NCI-H2227 treated with DMSO at 0.1 percent for 48 hours (cell line): Measurements from ENCODE around the gene UGT3A2.

Source experiments
- DNase-seq: peaks from one replicate; lab custom pipeline; 2025; lab: John Stamatoyannopoulos, UW

UGT3A2 gene, protein sequence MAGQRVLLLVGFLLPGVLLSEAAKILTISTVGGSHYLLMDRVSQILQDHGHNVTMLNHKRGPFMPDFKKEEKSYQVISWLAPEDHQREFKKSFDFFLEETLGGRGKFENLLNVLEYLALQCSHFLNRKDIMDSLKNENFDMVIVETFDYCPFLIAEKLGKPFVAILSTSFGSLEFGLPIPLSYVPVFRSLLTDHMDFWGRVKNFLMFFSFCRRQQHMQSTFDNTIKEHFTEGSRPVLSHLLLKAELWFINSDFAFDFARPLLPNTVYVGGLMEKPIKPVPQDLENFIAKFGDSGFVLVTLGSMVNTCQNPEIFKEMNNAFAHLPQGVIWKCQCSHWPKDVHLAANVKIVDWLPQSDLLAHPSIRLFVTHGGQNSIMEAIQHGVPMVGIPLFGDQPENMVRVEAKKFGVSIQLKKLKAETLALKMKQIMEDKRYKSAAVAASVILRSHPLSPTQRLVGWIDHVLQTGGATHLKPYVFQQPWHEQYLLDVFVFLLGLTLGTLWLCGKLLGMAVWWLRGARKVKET

DNA sequence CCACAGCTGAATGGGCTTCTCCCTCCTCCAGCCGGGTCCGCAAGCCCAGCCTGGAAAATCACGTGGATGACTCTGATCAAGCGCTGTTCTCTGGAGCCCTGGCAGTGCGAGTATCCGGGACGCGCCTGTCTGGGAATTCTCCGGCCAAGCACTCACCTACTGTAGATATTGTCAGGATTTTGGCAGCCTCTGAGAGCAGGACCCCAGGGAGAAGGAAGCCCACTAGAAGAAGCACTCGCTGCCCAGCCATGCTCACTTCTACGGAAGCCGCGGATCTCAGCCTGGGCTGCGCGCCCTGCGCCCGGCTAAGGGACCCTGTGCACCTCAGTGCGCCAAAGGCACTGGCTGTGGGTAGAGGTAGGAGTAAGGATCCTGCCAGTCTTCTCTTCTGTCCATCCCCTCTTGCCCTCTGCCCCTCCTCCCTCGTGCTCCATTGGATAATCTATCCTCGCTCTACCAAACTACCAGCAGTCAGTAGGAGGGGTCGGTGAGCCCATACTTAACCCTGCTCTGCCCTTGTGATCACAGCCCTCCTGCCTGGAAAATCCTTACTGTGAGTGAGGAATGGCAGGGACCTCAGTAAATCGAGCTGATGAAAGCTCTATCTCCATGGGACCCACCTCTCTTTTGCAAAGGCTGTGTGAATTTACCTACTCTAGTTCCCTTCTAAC lies at the start of gene UGT3A2:
Gene UGT3A2, minus strand, starts transcription at position 343 of the 671 bp plus-strand sequence. Its CDS starts 93 bp downstream, at position 250.
- no peak for DNase-seq

GRCh38 chr5:36111238-36111637 lies 44.6 kb upstream of the UGT3A2 start:
- DNase-seq, result no peak

DNA sequence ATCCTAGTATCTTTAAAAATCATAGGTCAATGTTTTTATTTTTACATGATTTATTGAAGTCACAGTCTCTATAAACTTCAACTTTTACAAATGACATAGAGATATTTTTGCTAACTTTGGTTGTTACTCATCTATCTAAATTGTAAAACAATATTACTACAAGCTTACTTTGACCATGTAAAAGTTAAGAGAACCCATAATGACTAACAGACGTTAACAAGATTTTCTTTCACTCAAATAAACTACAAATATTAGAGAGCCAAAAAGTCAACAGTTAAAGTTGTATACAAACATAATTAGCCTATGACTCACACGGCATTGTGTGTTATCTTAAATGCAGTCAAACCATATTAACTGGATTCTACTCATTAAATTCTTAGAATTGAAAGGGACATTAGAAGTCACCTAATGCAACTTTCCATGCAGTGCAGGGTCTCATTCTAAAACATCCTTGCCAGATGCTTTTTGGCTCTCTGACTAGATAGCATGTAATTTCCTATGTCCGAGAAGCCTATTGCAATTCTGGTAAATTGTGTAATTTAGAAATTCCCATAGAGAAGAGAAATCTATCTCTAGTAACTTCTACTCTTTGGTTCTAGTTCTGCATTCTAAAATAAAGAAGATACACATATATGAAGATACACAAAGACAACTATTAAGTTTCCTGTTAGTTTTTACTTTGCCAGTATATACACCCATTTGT lies 42.2 kb upstream of the UGT3A2 start:
- no peak for DNase-seq

DNA sequence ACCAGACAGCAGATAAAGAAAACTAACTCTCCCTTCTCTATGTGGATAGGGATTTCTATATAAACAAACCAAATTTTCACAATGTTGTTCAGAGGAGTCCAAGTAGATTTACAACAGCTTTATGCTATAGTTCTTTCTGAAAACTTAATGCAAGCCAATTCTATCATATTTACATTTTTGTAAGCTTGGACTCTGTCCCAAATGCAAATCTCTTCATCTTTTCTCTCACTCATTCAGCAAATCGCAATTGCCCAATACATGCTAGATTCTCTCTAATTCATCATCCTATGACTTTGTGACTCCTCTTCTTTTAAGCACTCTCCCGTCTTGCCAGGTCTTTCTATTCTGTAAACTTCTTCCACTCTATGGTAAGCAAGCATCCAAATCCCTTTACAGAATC lies 39.1 kb upstream of the UGT3A2 start:
- no peak for DNase-seq

- DNase-seq, result no peak
Measured at GRCh38 chr5:36099748-36100147, 33.1 kb upstream of the UGT3A2 start.

GRCh38 chr5:36096486-36096885 lies 29.8 kb upstream of the UGT3A2 start:
- no peak for DNase-seq

DNA sequence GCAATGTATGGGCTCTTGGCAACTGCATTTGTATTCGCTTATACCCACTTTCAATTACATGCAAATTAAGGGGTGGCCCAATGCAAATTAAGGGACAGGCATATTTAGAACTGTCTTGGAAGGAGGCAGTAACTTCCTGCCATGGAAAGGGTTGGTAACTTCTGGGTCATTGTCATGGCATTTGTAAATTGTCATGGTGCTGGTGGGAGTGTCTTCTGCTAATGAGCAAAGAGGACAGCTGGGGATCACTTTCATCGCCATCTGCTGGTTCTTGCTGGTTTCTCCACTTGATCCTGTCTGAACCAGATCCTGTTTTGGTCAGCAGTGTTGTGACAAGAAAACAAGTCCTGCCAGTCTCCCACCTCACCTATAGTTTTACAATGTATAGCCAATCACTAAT lies 23.3 kb upstream of the UGT3A2 start:
- DNase-seq, result no peak

DNA sequence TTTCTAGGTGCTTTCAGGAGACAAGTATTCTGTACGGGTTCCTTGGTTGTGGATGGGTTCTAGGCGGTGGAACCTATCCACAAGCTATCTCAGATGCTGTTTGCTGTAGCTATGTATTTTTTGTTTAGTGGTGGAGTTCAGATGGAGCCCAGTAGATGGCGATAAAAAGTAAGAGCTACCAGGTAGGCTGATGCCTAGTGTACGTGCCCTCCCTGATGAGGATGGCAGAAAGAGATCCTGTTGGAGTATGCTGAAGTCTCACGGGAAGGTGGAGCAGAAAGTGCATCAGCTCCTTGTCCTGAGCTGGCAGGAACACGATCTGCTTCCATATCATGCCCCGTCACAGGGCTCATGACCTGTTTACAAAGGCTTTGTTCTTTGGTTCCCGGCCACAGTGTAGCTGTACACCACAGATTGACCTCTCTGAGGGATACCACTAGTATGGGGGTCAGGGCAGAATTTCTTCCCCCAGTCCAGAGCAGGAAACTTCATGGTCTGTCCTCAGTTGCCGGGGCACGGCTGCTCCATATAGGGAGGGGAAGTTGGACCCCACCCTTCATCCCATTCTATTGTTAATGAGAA lies 12.6 kb upstream of the UGT3A2 start:
- peak; percentile 67 for DNase-seq

DNA sequence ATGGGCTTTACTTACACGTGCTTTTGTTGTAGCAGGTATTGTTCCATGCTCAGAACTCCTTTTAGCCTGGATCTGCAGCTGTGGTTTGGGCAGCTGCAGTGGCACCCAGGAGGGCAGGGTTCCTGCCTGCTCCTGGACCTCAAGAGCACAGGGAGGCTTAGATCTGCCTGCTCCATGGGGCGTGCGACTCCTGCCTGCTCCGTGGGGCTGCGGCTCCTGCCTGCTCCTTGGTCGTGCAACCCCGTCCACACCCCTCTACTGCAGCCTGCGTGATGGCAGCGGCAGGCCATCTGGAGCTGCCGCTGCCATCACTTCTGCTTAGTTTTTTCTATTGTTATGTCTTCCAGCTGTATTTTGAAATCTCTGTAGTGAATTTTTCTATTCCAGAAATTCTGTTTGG lies 11.7 kb upstream of the UGT3A2 start:
- no peak for DNase-seq

GRCh38 chr5:36073595-36074216 lies 7.0 kb upstream of the UGT3A2 start:
- DNase-seq, result no peak

DNA sequence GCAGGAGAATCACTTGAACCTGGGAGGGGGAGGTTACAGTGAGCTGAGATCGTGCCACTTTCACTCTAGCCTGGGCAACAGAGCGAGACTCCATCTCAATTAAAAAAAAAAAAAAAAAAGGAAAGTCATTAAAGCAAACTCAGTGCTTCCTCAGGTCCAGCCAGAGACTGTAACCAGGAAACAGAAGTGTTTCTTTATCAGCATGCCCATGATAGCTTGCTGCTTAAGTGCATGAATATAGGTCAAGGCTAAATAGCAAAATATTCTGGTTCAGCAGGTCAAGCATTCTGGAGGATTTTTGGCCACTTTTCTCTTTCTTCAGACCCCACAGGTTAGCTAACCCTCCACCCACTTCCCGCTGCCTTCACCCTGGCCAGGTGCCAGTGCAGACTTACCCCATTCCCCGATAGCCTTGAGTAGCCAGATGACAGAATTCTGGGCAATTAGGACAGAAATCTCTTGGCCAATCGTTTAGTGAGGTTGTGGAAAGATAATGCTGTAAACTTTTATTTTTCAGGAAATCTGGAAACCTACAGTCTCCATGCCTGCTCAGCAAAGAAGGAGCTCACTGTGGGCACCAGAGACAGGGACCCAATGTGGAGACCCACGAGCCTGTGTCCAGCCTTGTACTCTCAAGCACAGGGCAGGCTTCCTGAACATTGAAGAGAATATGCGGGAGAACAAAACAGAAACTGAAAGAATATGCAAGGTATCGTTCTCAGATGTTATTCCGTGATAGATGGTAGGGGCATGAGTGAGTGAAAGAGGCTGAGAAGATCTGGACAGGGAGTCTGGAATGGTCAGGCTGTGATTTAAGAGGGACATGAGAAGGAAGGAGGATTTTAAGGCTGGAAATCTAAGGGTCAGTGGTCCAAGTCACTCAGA lies 4.2 kb upstream of the UGT3A2 start:
- no peak for DNase-seq

DNA sequence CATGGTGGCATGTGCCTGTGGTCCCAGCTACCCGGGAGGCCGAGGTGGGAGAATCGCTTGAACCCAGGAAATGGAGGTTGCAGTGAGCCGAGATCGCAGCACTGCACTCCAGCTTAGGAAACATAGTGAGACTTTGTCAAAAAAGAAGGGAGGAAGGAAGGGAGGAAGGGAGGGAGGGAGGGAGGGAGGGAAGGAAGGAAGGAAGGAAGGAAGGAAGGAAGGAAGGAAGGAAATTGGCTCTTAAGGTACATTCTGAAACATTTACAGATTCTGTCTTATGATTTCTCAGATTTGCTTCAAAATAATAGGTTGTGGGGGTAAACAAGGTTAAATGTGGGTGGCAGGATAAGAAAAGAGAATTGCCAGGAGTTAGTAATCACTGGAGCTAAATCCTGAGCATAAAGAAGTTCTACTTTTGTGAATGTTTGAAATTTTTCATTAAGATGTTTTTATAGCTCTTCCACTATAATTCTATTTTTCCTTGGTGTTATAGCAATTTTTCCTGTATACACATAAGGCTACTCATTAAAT lies 2.1 kb upstream of the UGT3A2 start:
- no peak for DNase-seq

GRCh38 chr5:36066001-36066539 lies 612 bp downstream of the UGT3A2 start:
- no peak for DNase-seq

GRCh38 chr5:36060420-36060887 lies 6.2 kb downstream of the UGT3A2 start:
- DNase-seq, result no peak

GRCh38 chr5:36059571-36060419 lies 6.9 kb downstream of the UGT3A2 start:
- no peak for DNase-seq

DNA sequence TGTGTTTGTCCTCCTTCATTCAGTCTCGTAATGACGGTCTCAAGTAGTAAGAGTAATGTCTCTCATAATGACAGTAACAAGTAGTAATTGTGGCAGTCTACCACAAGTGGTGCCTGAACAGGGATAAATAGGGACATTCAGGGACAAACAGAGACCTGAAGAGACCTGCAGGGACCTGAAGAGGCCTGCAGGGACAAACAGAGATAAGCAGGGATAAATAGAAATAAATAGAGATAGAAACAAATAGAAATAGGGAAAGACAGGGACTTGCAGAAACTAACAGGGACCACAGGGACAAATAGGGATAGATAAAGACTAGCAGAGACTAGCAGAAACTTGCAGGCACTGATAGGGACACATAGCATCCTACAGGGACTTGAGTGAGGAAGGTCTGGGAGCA lies 7.9 kb downstream of the UGT3A2 start:
- DNase-seq, result no peak

DNA sequence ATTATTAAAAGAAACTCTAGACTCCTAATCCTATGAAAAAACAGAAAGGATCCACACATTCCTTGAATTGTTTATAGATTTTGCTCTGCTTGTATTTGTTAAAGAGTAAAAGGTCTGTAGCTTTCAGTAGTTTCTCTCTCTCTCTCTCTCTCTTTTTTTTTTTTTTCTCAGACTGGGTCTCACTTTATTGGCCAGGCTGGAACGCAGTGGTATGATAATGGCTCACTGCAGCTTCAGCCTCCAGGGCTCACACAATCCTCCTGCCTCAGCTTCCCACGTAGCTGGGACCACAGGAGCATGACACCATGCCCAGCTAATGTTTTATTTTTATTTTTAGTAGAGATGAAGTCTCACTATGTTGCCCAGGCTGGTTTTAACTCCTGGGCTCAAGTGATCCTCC lies 9.3 kb downstream of the UGT3A2 start:
- DNase-seq, result no peak

DNA sequence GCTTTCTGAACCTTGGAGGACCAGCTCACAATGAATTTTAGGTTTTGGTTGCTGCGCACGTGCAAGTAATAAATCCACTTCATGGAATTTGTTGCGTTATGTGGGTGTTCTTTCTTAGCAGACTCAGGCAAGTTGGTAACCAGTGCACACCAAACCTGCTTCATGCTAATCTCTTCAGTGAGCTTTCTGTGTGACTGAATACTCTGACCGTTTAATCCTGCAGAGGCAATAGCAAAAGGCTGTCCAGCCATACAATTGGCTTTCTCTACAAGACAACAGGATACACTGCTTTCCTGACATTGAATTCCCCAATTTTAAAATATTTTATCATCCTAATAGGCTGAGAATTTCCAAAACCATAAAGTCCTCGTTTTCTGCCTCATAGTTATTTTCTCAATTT lies 10.3 kb downstream of the UGT3A2 start:
- no peak for DNase-seq

DNA sequence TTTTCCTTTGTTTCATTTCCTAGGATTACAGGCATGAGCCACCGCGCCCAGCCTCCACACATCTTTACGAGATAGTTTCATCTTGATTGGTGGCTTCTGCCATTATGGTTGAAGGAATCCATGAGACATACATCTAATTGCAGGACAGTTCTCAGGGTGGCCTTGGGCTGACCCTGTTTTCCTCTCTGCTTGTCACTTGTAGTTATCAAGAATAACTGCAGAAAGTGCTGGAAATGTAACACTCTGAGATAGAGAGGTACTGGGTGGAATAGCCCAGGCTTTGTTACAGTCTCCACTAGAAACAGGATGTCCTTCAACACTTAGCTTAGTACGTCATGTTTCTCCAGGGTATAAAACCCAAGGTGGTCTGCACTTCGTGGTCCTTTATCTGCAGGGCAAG lies 10.7 kb downstream of the UGT3A2 start:
- DNase-seq, result no peak
